Right atrium auricular region (tissue), 2 donors: Measurements from ENCODE around the gene MAD1L1. TPM values are rescaled to one million over a fixed set of nuclear protein-coding genes. Genes with fewer than 3 reads are reported as not detected.

Source experiments
- DNase-seq: peaks from one replicate; pipeline ENCODE4 v3.0.0-alpha.2; 2019; ENCODE audit warnings: low spot score
- H3K27ac ChIP-seq, 2 donors: fragments of 200-600 bp; sonication (generic); 1 replicate in 1 of 2; 2 replicates in 1 of 2; pipeline ENCODE4 v1.5.1; 2016 to 2019
- H3K27me3 ChIP-seq, 2 donors: fragments of 200-600 bp; sonication (generic); one replicate each; pipeline versions ENCODE4 v1.5.1 to v1.6.0; 2017 to 2019
- H3K36me3 ChIP-seq: fragments of 200-600 bp; sonication (generic); one replicate; pipeline ENCODE4 v1.5.1; 2016
- H3K4me1 ChIP-seq, 2 donors: fragments of 200-600 bp; sonication (generic); one replicate each; pipeline versions ENCODE4 v1.5.1 to v1.6.0; 2017 to 2019
- H3K4me3 ChIP-seq, 2 donors: fragments of 200-600 bp; sonication (generic); 1 replicate in 1 of 2; 2 replicates in 1 of 2; pipeline ENCODE4 v1.5.1; 2017 to 2019; ENCODE audit warnings: mild to moderate bottlenecking in 1 of 2, moderate library complexity in 1 of 2
- H3K9me3 ChIP-seq, 2 donors: fragments of 200-600 bp; sonication (generic); one replicate each; pipeline ENCODE4 v1.5.1; 2019
- CTCF ChIP-seq, 2 donors: fragments of 200-600 bp; sonication (generic); IDR thresholded peaks; one replicate each; pipeline ENCODE4 v1.5.1; 2019; ENCODE audit warnings: antibody characterized with exemption in 2 of 2
- total RNA-seq, 2 donors: library from RNA; depleted of rRNA; stranded (reverse); fragments of >200 nt; gene quantifications; one replicate each; pipeline ENCODE4 v1.1.0, GENCODE V29; 2016

Gene MAD1L1
- total RNA-seq, 2 donors from 2014 or later: 13.3 to 31.9 TPM

GRCh38 chr7:2154121-2154520 is 78.6 kb downstream of the MAD1L1 start:
- H3K27ac ChIP-seq: no peak overlapping the region
- H3K4me3 ChIP-seq: no peak overlapping the region
- DNase-seq: no peak
- no peak for TF ChIP-seq CTCF (IDR thresholded peaks at IDR 0.05)
- H3K4me1 ChIP-seq: peaks cover 0 to 20% of the 10 kb centered on the region in 2 donors
- H3K36me3 ChIP-seq: no peaks in the 10 kb centered on the region
- H3K9me3 ChIP-seq: no peaks in the 10 kb centered on the region
- H3K27me3 ChIP-seq: no peaks in the 10 kb centered on the region

GRCh38 chr7:2152646-2153045 is 80.1 kb downstream of the MAD1L1 start:
- Histone ChIP-seq H3K27ac (no peak overlapping the region), H3K27me3 (no peaks in the 10 kb centered on the region), H3K9me3 (no peaks in the 10 kb centered on the region), H3K4me1 (peaks cover 0 to 8% of the 10 kb centered on the region in 2 donors), H3K4me3 (no peak overlapping the region), H3K36me3 (no peaks in the 10 kb centered on the region)
- TF ChIP-seq CTCF (IDR thresholded peaks at IDR 0.05): no peak
- DNase-seq: no peak

GRCh38 chr7:2151801-2152612 is 80.7 kb downstream of the MAD1L1 start:
- Histone ChIP-seq H3K27me3 (no peaks in the 10 kb centered on the region), H3K27ac (no peak overlapping the region), H3K4me3 (no peak overlapping the region), H3K36me3 (no peaks in the 10 kb centered on the region), H3K4me1 (peaks cover 0 to 2% of the 10 kb centered on the region in 2 donors), H3K9me3 (no peaks in the 10 kb centered on the region)
- no peak for DNase-seq
- TF ChIP-seq CTCF (IDR thresholded peaks at IDR 0.05): no peak

DNA sequence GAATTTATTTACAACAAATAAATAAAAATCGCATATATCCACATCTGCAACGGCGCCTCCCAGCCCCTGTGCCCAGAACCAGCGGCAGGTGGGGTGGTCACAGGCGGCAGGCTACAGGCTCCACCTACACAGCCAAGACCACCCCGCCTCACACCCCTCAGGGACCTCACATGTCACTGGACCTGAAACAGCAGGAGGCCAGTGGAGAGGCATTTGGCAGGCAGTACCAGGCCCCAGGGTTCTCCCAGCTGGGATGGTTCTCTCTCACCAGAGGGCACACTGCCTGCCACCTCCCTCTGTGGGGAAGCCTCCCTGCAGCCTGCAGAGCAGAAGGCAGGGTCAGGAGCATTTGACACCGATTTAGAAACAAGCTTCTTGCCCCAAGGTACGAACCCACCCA is 81.5 kb downstream of the MAD1L1 start:
- no peaks in the 10 kb centered on the region for H3K9me3 ChIP-seq
- TF ChIP-seq CTCF (IDR thresholded peaks at IDR 0.05): no peak
- DNase-seq: no peak
- H3K4me1 ChIP-seq: no peaks in the 10 kb centered on the region
- H3K27ac ChIP-seq: no peak overlapping the region
- no peaks in the 10 kb centered on the region for H3K27me3 ChIP-seq
- no peak overlapping the region for H3K4me3 ChIP-seq
- peaks cover 3% of the 10 kb centered on the region for H3K36me3 ChIP-seq

DNA sequence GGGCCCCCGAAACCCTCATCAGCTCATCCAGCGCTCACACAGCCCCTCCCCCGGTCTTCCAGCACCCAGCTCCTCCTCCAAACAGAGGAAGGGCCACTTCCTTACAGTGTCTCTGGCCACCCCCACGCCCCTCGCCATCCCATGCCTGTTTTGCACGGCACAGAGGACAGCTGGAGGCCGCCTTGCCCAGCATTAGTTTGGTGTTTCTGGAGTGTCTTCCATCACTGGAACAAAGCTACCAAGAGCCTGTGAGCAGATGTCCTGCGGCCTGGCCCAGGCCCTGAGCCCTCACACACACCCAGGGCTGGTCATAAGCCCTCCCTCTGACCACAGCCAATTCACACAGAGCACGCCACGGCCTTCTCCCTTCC is 82.3 kb downstream of the MAD1L1 start:
- Histone ChIP-seq H3K27ac (no peak overlapping the region), H3K27me3 (no peaks in the 10 kb centered on the region), H3K9me3 (no peaks in the 10 kb centered on the region), H3K4me3 (no peak overlapping the region), H3K4me1 (no peaks in the 10 kb centered on the region), H3K36me3 (peaks cover 11% of the 10 kb centered on the region)
- DNase-seq: no peak
- no peak for TF ChIP-seq CTCF (IDR thresholded peaks at IDR 0.05)
